Endometrium (tissue), 2 donors: ENCODE data around the gene INHBB.
"Not testable (repeated sequence)": the region's sequence is repeated elsewhere in the genome, so short reads cannot be mapped to it uniquely, and the experiment has no call there.

Experiments used
- FAIRE-seq: peaks from 2 replicates; lab custom pipeline; 2012; peaks lifted over from hg19 to GRCh38; lab: Jason Lieb, UNC
- donor health status: control.
- donor health status: control.

Gene INHBB

DNA sequence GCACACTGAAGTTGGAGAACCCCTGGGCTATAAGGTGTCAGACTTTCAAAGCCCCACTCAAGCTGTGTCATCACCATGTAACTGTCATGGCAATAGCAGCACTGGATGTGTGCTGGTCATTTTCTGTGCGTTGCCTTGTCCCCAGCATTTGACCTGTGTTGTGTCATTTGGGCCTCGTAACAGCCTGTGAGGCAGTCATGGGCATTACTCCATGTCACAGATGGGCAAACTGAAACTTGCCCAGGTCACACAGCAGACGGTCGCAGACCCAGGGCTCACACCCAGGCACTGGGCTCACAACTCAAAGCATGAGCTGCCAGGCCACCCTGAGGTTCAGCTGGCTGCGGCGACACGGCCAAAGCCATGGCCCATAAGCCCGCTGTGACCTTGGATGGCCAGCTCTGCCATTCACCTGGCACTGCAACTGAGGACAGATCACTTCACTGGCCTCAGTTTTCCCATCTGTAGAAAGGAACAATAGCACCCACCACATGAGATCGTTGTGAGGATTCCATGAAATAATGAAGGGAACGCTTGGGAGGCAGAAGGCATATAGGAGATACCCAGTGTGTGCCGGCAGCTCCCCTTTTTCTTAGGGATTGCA is 36.7 kb downstream of the INHBB start:
- no peak for FAIRE-seq

DNA sequence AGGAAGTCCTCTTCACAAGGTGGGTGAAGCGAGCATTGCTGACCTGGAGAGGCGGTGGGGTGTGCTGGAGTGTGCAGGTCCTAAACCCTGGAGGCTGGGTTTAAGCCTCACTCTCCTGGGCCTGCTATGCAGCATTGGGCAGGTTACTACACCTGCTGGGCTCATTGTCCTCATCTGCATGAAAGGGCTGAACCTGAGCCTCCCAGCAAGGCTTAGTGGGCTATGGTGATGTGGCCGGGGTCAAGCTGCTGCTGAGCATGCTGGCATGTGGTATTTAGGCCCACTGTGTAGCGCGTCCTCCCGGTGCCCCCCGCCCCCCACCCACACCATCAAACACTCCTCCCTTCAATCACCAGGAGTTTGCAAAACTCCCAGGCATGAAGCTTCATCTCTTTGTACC is 37.3 kb downstream of the INHBB start:
- no peak for FAIRE-seq

DNA sequence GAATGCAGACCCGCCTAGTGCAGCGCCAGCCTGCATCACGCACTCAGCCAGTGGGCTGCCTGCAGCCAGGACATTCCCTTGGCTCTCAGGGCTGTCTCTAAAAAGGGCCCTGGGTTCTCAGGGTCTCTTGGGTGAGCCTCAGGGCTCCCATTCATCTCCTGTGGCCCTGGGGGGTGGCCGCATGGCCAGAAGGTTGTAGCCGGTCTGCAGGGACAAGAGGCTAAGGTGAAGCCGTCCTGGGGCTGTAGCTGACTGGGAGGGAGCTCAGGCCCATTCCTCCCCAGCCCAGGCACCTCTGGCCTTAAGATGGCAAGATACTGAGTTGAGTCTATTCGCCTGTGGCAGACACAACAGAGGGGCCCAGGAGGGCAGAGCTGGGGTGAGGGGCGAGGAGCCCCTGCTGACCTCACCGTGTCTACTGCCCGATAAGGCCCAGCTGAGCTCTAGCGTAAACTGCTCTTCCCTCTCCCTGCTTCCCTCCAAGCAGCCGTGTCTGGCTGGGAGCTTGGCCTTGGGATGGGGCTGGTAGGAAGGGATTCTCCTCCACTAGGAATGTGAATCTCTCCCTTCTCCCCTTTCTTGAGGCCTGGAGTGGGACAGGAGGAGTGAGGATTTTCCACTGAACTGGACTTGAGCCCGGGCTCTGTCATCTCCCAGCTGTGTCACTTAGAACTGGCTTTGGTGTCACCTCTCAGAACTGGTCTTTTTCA is 37.9 kb downstream of the INHBB start:
- no peak for FAIRE-seq

DNA sequence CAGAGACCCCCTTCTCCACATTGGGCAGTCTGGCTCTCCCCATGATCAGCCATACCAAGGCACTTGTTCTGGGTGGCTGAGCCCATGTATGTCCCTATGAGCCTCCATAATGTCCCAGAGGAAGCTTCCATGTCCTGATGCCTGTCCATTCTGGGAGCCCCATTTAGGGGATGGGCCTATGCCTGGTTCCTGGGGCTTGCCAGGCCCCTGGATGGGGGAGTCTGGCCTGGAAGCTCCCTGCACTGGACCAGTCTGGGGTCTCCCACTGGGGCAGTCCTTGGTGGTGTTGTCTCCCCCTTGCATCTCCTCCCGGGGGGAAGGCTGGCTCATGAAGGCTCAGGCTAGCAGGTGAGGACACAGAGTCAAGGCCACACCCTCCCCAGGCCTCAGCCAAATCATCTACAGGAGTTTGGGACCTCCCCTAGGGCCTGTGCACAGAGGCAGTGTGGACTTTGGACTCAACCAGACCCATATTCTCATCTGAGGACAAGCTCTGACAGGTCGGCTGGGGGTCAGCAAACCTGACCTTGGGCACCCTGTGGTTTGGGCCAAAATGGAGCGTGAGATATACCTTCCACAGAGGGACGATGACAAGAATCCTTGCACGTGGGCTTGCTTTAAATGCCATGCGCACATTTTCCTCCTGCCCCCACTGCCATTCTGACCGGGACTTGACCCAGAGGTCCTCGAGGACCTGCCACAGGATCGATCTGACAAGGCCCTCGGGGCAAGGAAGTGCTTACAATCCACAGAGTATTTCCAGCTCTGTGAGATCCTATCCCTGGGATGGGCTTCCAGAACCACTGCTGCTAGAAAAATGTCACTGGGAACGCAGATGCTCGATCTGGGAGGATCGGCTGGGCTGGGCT is 38.8 kb downstream of the INHBB start:
- FAIRE-seq: no peak

DNA sequence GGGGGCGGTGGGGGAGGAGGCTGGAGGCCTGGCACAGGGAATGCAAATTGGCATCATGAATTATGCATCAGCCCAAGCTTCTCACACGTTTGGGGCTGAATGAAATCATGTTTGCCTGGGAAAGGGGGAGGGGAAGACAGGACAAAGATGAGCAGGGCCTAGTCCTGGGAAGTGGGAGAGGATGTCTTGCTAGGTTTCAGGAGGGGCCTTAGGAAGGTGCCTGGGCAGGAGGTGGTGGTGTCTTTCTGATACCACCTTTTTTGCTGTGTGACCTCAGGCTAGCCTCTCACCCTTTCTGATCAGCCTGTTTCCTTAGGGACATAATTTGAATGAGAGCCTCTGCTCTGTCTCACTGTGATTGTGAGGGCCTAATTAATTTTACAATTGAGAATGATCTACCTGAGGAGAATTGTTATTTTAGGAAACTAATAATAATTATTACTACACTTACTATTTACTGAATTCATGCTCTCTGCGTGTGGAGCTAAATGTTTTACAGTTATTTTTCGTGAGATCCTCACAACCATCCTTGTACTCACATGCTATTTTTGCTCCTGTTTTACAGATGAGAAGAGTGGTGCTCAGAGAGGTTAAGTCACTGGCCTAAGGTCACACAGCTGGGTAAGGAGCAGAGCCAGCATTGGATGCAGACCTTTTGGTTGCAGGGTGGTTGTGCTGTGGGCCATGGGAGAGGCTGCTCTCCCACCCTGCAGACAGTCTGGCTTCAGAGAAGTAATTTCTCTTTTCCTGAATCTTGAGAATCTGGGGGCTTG is 39.6 kb downstream of the INHBB start:
- FAIRE-seq: no peak

DNA sequence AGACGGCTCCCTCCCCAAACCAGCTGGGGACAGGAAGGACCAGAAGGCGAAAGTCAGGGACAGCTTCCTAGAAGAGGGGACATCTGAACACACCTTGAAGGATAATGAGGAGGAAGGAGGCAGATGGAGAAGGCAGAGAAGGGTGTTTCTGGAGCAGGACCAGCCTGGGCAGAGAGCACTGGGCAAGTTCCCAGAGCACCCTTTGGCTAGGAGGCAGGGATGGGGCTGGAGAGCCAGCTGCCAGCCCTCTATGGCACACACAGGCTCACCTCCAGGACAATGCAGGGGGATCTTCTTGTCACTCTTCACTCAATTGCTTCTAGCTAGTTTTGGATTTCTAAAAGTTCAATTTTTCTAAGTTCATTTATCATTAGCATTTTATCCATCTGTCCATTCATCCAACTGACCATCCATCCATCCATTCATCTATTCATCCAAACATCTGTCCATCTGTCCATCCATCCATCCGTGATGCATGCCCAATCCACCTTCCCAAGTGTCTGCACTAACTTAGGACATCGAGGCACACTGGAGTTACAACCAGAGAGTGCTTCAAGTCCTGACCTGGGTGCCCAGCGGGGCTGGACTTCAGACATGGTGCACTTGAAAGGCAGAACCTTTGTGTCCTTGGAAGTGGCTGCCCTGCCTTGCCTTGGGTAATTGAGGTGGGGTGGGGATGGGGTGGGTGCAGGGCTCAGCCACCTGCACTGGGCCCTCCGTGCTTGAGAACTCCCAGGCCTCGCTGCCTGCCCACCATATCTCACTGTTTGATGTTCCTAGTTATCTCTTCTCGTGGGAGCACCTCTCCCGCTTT is 42.5 kb downstream of the INHBB start:
- FAIRE-seq: no peak

DNA sequence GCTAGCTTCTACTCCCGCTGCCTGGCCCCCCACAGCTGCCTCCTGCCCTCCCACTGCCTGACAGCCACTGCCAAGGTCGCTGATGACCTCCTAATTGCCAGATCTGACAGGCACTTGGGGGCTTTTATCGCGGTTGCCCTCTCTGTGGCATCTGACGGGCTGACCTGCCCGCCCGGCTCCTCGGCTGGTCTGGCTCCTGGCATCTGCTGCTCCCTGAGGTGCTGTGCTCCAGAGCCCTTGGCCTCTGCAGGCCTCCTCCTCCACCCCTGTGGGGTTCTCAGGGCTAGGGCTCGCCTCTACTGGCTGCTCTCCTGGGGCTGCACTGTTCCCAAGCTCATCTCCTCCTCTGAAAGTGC is 43.1 kb downstream of the INHBB start:
- no peak for FAIRE-seq

DNA sequence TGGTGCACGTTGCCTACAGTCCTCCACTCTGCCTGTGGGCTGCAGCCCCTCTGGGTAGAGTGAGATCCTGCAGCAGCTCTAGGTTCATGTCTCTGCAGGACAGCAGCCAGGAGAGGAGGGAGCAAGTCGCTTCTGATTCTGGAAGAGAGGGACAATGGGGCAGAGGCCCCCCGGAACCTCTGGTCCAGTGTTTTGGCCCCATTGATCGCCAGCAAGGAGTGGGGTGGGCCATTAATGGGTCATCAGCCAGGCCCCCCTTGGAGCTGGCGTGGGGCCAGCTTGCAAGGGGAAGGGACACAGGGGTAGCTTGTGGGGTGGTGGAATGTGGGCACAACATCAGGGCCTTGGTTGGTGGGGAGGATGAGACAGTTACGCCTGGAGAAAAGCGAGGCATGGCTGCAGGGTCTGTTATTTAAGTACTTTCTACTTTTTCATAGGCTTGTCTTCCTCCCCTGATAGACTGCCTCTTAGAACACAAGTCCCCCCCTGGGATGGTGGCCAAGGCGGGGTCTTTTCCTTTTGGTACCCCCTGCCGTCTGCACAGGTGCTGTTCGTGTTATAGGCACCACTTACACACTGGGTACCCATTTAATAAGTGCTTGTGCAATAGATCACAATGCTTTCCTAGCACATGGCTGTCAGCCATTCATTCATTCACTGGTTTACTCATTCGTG is 44.6 kb downstream of the INHBB start:
- no peak for FAIRE-seq

DNA sequence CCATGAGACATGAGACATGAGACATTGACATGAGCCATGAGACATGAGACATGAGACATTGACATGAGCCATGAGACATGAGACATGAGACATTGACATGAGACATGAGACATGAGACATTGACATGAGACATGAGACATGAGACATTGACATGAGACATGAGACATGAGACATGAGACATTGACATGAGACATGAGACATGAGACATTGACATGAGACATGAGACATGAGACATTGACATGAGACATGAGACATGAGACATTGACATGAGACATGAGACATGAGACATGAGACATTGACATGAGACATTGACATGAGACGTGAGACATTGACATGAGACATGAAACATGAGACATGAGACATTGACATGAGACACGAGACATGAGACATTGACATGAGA is 45.4 kb downstream of the INHBB start:
- not testable (repeated sequence) for FAIRE-seq

DNA sequence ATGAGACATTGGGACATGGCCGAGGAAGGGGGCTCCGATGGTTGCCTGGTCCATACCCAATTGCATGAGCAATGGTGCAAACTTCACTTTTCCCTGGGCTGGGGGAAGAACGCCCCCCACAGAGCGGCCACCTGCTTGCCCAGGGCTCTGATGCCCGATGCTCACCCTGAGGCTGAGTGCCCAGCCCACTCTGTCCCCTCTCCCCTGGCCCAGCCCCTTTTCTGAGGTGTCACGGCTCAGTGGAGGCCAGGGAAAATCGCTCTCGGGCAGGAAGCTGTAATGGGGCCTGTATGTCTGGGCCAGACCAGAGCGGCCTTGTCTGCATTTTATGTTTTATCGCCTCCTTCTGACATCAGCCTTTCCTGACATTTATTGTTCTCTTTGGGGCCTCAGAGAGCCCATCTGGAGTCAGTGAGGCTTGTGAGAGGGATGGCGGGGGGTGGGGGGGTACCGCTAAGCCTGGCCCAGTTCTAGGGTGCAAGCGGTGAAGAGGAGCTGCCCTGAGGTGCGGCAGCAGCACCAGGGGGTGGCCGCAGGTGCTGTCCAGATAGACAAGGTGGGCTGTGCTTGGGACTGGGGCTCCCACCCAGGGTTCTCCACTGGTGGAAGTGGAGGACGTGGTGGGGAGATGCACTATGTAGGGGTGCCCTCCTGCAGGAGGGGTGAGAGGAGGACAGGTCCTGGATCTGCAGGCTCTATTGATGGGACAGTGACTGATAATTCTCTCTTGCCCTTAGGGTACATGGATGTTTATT is 46.2 kb downstream of the INHBB start:
- no peak for FAIRE-seq

DNA sequence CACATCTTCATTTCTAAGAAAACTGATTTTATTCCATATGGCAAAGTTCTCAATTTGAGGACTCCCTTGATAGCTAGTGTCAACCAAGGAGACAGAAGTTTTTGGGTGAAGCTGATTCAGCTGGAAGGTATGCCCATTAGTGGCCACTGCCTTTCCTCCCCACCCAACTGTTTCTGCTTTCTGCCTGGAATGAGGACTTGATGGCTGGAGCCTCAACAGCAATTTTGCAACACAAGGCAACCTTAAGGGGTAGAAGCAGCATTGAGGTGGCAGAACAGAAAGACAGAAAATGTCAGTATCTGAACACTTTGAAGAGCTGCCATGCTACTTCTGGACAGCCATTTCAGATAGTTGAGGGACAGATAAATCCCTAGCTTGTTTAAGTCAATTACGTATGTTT is 47.0 kb downstream of the INHBB start:
- FAIRE-seq: no peak

DNA sequence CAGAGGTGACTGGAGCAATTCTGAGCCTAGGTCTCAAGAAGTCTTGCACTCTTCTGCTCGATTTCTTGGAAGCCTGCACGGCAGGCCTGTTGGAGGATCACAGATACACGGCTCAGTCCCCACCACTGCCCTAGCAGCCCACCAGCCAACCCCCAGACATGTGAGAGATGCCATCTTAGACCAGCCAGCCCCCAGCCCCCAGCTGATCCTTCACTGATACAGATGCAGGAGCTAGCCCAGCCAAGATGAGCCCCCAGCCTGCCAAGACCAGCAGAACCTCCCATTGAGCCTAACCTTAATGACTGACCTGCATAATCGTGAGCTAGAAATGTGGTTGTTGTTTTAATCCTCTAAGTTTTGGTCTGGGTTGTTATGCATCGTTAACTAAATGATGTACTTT is 47.5 kb downstream of the INHBB start:
- FAIRE-seq: no peak

DNA sequence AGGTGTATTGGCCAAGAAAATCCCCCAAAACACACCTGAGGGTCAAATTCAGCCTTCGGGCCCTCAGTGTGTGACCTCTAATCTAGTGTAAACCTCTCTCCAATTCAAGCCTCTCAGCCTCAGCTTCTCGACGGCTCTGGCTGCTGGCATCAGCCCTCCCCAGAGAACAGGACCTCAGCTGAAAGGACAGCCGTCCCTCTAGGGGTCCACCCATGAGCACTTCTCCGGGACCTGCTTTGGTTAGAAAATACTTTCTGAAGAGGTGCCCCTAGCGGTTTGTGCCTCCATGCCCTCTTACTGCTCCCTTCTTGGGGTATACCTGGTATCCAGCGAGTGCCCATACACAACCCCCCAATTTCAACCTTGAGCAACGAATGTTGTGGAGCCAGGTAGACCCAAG is 48.8 kb downstream of the INHBB start:
- FAIRE-seq: no peak

DNA sequence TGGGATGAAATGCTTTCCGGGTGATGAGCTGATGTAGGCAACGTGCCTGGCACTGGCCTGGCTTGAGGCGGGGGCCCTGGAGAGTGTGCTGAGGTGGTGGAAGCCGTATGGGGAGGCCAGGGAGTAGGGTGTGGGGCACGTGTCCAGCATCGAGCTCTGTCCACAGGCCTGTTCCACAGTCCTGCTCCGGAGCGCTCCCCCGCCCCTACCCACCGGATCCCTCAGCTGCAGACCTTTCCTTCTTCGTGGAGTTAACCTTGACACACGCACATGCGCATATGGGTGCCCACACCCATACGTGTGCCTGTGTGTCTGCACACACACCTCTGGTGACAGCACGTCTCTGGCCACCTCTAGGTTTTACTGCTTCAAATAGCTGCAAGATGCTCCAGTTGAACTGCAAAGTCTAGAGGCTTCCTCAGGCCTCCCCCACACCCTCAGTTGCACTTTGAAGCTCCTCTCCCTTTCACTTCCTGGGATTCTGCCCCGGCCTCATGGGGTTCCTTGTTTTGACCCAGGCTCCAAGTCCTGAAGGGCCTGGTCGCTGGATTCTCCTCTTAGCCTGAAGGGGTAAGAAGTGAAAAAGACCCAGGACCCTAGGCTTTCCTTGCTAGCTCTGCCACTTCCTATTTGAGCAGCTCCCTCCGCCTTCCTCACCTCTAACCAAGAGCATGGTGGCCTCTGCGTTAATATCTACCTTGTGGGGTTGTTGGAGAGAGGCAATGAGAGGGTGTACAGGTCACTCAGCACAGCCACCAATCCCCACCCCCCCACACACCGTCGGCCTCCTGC is 49.5 kb downstream of the INHBB start:
- no peak for FAIRE-seq

DNA sequence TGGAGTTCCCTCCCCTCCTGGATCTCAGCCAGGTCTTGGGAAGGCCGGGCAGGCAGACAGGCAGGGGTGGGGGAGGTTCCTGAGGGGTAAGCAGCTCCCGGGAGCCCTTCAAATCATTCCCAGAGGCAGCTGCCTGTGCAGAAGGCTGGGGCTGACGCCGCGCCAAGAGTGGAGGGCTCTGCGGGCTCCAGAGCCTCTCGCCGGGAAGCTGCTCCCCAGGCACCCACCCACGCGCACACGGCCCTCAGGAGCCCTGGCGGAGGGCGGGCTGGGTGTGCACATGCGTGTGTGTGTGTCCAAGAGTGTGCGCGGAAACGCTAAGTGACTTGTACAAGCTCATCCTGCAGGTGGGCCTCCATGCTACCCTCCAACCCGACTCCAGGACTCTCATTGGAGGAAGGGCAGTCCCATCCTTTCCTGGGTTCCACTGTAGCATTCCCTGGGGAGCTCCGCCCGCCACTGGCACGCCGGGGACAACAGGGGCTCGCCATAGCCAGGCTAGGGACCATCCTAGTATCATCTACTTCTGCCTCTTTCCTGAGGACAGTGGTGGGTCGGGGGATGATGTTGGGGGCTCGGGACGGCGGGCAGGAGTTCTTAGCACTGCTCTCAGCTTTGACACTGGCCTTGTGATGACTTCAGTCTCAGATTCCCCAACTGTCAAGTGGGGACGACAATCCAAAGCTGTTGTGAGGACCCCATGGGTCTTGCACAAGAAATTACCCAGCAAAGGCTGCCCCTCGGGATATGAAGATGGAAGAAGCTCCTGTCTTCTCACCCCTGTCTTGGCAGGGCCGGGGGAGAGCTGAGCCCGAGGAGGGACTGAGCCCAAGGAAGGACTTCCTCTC is 50.3 kb downstream of the INHBB start:
- no peak for FAIRE-seq

DNA sequence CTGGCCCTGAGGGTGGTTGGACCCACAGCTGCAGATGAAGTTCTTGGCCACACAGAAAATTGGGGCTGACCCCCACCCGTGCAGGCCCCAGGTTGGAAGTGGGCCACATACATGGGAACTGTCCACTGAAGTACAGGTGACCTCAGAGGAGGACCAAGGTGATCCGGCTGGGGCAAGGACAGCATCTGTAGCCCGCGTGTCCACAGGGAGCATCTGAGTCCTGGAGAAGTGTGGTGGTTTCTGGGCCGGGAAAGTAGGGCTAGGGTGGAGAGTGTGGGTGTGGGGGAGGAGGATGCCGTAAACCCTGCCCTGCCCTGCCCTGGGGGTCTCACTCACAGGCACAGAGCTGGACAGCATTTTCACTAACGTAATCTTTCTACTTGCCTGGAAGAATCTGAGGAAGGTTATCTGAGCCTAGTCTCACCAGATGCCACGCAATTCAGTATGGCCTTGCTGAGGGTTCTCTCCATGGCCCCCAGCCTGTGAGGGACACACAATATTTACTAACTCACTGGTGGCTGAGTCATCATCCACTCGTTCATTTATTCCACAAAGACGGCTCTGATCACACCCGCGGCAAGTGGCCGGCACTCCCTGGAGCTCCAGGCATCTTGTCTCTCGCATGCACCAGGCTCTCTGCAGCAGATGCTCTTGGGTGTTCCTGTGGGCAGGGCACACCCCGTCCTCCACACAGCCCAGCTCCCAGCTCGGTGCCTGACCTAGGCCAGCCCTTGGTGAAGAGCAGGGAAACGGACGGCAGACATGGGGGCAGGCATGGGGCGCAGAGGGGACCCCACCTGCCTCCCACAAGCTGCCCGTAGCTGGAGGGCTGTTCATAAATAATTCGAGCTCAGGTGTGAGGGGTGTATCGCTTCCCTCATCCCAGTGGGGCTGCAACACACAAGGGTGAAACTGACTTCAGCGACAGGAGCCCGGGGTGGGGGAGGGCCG is 51.2 kb downstream of the INHBB start:
- no peak for FAIRE-seq
